Epithelial cell of alveolus of lung (primary cell): ENCODE results near the gene ACOX2. TPM values are rescaled to one million over a fixed set of nuclear protein-coding genes. Genes with fewer than 3 reads are reported as not detected.

ENCODE experiments used
- total RNA-seq: library from RNA; depleted of rRNA; stranded (reverse); fragments of >200 nt; gene quantifications from 2 replicates; pipeline ENCODE4 v1.2.1, GENCODE V29; 2015

Gene ACOX2
- 3.1 and 9.1 TPM in 2 replicates for total RNA-seq

DNA sequence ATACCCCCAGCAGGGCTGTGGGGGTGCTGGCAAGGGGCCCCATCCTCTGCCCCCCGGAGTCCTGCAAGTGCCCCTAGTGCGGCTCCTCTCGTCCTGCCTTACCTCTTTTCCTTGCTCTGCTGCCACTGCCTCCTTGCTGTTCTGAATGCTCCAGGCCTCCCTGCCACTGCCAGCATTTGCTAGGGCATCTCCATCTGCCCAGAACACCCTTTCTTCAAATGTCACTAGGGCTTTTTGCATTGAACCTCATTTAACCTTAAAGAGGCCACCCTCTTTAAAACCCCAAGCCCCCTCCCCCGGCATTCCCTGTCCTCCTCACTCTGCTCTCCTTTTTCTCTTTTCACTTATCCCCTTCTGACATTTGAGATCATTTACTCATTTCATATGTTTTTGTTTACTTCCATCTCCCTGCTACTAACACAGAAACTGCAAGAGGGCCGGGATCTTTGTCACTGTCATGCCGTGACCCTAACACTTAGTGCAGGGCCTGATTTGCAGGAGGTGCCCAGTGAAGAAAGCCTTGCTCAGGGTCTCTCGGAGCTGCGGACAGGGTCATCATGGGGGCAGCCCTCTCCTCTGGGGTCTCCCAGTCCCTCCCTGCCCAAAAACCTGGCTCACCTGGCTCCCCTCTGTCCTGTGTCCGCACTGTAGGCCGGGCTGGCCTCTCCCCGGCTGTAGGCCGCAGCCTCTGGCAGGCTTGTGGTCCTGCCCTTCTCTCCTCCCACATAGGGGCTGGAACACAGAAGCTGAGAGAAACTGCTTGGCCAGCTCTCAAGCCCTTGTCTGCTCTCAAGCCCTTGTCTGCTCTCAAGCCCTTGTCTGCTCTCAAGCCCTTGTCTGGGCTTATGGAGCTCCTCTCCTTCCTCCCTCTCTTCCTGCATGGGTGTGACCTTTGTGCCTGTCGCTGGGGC lies at the start of gene ACOX2:
Gene ACOX2 (minus strand): TSS at position 690 of the 911 bp plus-strand sequence. CDS start 2,084 bp downstream, outside the sequence.

DNA sequence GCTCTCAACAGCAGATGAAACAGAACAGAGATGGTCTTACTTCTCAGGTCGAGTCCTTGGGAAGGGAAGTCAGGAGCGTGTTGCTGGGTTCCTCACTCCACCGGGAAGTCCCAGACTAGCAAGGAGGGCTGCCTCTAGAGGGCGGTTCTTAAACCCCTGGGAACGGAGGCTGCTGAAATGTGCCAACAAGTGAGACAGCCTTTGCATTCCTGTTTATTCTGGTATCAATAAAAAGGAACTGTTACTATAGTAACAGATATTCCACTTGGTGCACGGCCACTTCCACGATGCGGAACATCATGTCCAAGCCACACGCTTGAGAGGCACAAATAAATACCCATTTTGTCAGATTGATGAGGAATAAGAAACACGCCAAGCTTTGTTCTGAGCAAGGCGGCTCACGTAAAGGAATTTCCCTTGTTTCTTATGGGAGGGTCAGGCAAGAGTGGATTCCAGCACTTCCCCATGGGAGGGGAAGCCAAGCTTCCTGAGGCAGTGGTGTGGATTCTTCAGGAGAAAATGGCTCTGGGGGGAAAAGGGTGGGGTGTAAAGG lies 40.4 kb upstream of the ACOX2 start, which contains the start of gene FAM107A:
Gene FAM107A (minus strand): TSS at position 123 of the 553 bp plus-strand sequence. CDS start 7,531 bp downstream, outside the sequence.

GRCh38 chr3:58491506-58492402 lies 45.2 kb downstream of the ACOX2 start, which contains the start of gene KCTD6:
KCTD6 (plus strand) TSS chr3:58492096; CDS start chr3:58498756, 6,660 bp downstream.

Other genes with a start within 250 kb of the ACOX2 start
- gene RPP14, start 230.9 kb downstream of the ACOX2 start, total RNA-seq: 10.6 and 10.7 TPM in 2 replicates
- gene HTD2, start 230.7 kb downstream of the ACOX2 start, total RNA-seq: 4.6 and 5.0 TPM in 2 replicates
- 31.2 and 35.6 TPM in 2 replicates for gene PXK, start 204.3 kb downstream of the ACOX2 start, total RNA-seq
- gene PDHB, start 103.4 kb downstream of the ACOX2 start, total RNA-seq: 68.0 and 108 TPM in 2 replicates
- 10.0 and 10.9 TPM in 2 replicates for gene KCTD6, start 45.1 kb downstream of the ACOX2 start, total RNA-seq
- gene FAM107A, start 40.2 kb upstream of the ACOX2 start, total RNA-seq: 0.13 and 0.32 TPM in 2 replicates
- not detected in 2 replicates for gene FAM3D, start 129.6 kb upstream of the ACOX2 start, total RNA-seq